NT2/D1 (cell line): Measurements from ENCODE around the gene DOK6.

Experiments used
- DNase-seq: peaks from one replicate; pipeline ENCODE4 v3.0.0-alpha.2; 2011; ENCODE audit warnings: low read depth, low spot score
- H3K27me3 ChIP-seq: 2 replicates; pipeline ENCODE4 v1.6.0; 2011; ENCODE audit warnings: mild to moderate bottlenecking; ENCODE audit not compliant: insufficient read length, insufficient read depth
- H3K36me3 ChIP-seq: 2 replicates; pipeline ENCODE4 v1.6.1; 2011; ENCODE audit warnings: mild to moderate bottlenecking, low read length, mixed read lengths; ENCODE audit not compliant: insufficient read depth, insufficient read length
- H3K4me1 ChIP-seq: 2 replicates; pipeline ENCODE4 v1.5.1; 2011; ENCODE audit not compliant: insufficient read depth, insufficient read length
- H3K4me3 ChIP-seq: 2 replicates; pipeline ENCODE4 v1.5.1; 2011; ENCODE audit warnings: low read depth; ENCODE audit not compliant: insufficient read length
- H3K9ac ChIP-seq: 2 replicates; pipeline ENCODE4 v1.6.0; 2011; ENCODE audit warnings: low read depth; ENCODE audit not compliant: insufficient read length
- H3K9me3 ChIP-seq: 2 replicates; pipeline ENCODE4 v1.5.1; 2011; ENCODE audit warnings: mild to moderate bottlenecking, low read length; ENCODE audit not compliant: insufficient read depth
- SUZ12 ChIP-seq: IDR thresholded peaks from 2 replicates; pipeline ENCODE4 v1.6.1; 2011; ENCODE audit not compliant: insufficient read length, insufficient read depth; ENCODE audit errors: extremely low read depth
- YY1 ChIP-seq: IDR thresholded peaks from 2 replicates; pipeline ENCODE4 v1.6.1; 2011; ENCODE audit not compliant: insufficient read length, insufficient read depth
- ZNF274 ChIP-seq: IDR thresholded peaks from 2 replicates; pipeline ENCODE4 v1.6.1; 2011; ENCODE audit warnings: mild to moderate bottlenecking, low read depth, low read length

The DOK6 gene

DNA sequence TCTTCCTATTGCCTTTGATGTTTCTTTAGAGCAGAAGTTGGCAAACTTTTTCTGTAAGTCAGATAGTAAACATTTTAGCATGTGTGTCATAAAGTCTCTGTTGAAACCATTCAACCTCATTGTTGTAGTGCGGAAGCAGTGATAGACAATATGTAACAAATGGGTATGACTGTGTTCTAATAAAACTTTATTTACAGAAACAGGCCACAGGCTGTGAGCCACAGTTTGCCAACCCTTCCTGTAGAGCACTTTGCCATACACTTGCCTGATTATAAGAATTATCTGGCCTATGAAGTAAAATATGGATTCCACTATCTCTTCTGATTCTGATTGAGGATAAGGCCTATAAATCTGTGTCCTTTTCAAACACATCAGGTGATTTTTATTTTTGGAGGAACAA, 237.4 kb downstream of the DOK6 start:
- TF ChIP-seq ZNF274 = no peak
- TF ChIP-seq YY1 = no peak
- no peak for TF ChIP-seq SUZ12

DNA sequence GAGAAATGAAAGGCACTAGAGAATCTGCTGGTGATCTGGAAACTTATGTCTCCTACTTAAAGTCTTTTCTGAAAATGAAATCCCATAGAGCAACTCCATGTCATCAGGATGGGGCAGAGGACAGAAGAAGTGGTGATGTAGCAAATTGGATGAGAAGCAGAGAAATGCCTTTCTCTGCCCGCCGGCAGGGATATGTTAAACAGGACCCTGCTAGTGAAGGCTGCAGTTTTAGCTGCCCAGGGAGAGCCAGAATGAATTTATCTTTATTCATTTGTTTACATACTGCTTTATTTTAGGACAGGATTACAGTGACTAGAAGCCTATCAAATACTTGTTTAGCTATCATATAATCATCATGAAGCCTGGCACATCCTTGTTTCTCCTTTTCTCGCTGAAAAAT, 247.0 kb downstream of the DOK6 start:
- DNase-seq = no peak

More for the DNA sequence above, 237.4 kb downstream of the DOK6 start:
- Histone ChIP-seq H3K4me1 (no peaks in the 10 kb centered on the region), H3K9me3 (no peaks in the 10 kb centered on the region), H3K27me3 (no peaks in the 10 kb centered on the region), H3K9ac (no peak overlapping the region), H3K4me3 (no peak overlapping the region), H3K36me3 (no peaks in the 10 kb centered on the region)
- no peak for DNase-seq

DNA sequence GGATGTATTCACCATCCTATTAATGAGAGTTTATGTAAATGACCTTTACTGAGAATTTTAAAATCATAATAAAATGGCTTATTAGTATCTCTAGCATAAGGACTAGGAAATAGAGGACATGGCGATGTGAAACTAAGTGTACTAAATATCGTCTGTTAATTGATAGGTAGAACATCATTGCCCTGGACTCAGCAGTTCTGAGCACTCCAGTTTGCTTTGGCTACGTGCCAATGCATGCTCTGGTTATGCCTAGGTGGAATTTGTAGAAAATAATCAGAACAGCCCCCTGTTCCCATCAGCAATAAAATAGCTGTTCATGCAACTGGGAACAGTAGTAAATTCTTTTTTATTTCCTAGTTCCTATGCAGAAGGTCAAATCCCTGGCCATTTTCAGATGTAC, 247.8 kb downstream of the DOK6 start:
- no peaks in the 10 kb centered on the region for H3K27me3 ChIP-seq
- no peaks in the 10 kb centered on the region for H3K4me1 ChIP-seq
- no peaks in the 10 kb centered on the region for H3K36me3 ChIP-seq
- H3K9me3 ChIP-seq = no peaks in the 10 kb centered on the region
- no peak overlapping the region for H3K9ac ChIP-seq
- TF ChIP-seq ZNF274 = no peak
- TF ChIP-seq YY1 = no peak
- TF ChIP-seq SUZ12 = no peak
- no peak for DNase-seq
- no peak overlapping the region for H3K4me3 ChIP-seq

More for the DNA sequence above, 247.0 kb downstream of the DOK6 start:
- Histone ChIP-seq H3K9ac (no peak overlapping the region), H3K4me3 (no peak overlapping the region), H3K4me1 (no peaks in the 10 kb centered on the region), H3K36me3 (no peaks in the 10 kb centered on the region), H3K27me3 (no peaks in the 10 kb centered on the region), H3K9me3 (no peaks in the 10 kb centered on the region)
- no peak for TF ChIP-seq ZNF274
- TF ChIP-seq SUZ12 = no peak
- no peak for TF ChIP-seq YY1

DNA sequence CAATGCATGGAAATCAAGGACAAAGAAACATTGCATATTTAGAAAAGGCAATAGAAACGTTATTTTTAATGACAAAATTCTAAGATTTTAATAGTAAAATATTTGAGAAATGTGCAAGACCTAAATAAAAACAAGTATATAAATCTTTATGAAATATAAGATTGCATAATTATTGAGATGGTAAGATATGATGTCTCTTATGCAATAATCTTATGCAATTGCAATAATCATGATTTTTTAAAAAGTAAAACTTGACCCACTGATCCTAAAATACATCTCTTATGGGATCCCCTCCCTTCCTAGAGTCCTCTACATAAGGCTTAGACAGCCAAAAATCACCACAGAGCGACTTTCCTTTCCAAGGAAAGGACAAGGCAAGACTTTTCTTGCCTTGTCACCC, 249.0 kb downstream of the DOK6 start:
- H3K9ac ChIP-seq = no peak overlapping the region
- DNase-seq = no peak
- no peaks in the 10 kb centered on the region for H3K36me3 ChIP-seq
- H3K4me3 ChIP-seq = no peak overlapping the region
- H3K27me3 ChIP-seq = no peaks in the 10 kb centered on the region
- H3K9me3 ChIP-seq = no peaks in the 10 kb centered on the region
- H3K4me1 ChIP-seq = no peaks in the 10 kb centered on the region
- TF ChIP-seq SUZ12 (no peak), YY1 (no peak), ZNF274 (no peak)

DNA sequence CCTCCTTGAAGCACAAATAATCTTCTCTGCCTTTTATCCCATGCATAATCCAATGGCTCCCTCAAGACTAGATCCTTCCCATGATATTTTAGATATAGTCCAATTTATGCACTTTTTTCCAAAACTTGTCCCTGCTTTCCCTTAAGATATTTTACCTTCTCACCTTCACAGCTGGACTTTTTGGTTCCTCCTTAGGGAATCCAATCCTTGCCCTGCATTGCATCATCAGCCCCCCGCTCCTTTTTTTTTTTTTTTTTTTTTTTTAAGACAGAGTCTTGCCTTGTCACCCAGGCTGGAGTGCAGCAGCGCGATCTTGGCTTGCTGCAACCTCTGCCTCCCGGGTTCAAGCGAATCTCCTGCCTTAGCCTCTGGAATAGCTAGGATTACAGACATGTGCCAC, 250.6 kb downstream of the DOK6 start:
- H3K9ac ChIP-seq = no peak overlapping the region
- no peaks in the 10 kb centered on the region for H3K27me3 ChIP-seq
- H3K9me3 ChIP-seq = no peaks in the 10 kb centered on the region
- H3K4me3 ChIP-seq = no peak overlapping the region
- no peaks in the 10 kb centered on the region for H3K36me3 ChIP-seq
- DNase-seq = no peak
- no peaks in the 10 kb centered on the region for H3K4me1 ChIP-seq
- no peak for TF ChIP-seq ZNF274
- no peak for TF ChIP-seq SUZ12
- TF ChIP-seq YY1 = no peak

DNA sequence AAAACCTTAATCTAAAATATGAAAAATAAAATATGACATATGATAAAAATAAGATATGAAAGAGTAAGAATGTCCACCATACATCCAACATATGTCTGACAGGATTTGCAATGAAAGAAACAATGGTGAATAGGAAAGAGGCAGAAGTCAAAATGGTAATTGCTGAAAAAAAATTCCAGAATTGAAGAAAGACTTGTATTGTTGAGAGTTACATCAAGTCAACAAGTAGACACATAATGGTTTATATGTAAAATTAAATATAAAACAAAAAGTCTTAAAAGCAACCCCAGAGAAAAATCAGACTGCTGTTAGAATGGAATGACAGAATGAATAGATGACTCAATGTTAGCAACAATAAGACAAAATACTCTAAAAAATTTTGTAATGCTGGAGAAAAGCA, 255.1 kb downstream of the DOK6 start:
- TF ChIP-seq SUZ12 (no peak), YY1 (no peak), ZNF274 (no peak)
- no peak overlapping the region for H3K9ac ChIP-seq
- no peaks in the 10 kb centered on the region for H3K27me3 ChIP-seq
- no peaks in the 10 kb centered on the region for H3K4me1 ChIP-seq
- H3K4me3 ChIP-seq = no peak overlapping the region
- H3K9me3 ChIP-seq = no peaks in the 10 kb centered on the region
- DNase-seq = no peak
- no peaks in the 10 kb centered on the region for H3K36me3 ChIP-seq

DNA sequence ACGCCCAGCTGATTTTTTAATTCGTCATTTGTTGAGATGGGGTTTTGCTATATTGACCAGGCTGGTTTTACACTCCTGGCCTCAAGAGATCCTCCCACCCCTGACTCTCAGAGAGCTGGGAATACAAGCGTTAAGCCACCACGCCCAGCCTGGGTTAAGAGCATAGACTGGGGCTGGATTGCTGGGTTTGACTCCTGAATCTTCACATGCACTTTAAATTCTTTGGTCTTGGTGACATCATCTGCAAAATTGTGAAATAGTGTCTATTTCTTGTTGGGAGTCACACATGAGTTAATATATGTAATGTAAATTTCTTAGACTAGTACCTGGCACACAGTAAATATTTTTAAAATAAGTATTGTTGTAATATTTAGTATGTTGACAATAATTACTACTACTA, 257.4 kb downstream of the DOK6 start:
- no peaks in the 10 kb centered on the region for H3K36me3 ChIP-seq
- H3K4me1 ChIP-seq = no peaks in the 10 kb centered on the region
- TF ChIP-seq YY1 (no peak), SUZ12 (no peak), ZNF274 (no peak)
- no peak for DNase-seq
- no peak overlapping the region for H3K9ac ChIP-seq
- no peaks in the 10 kb centered on the region for H3K27me3 ChIP-seq
- no peak overlapping the region for H3K4me3 ChIP-seq
- H3K9me3 ChIP-seq = no peaks in the 10 kb centered on the region

DNA sequence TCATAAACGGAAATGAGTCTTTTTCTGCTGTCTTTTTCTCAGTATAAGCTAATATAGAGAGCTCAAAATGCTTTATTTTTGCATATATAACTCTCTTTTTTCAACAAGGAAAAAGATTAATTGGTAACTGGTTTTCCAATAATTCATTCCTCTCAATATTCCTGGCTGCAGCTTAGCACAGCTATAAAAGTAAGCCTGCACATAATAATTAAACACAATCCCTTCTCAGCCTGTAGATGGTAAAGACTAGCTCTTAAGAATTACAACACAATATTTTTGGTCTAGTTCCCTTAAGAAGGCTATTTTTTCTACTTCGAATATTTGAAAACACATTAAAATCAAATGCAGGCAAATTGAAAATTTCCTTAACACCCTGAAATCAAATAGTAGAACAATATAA, 258.0 kb downstream of the DOK6 start:
- Histone ChIP-seq H3K36me3 (no peaks in the 10 kb centered on the region), H3K9me3 (no peaks in the 10 kb centered on the region), H3K4me1 (no peaks in the 10 kb centered on the region), H3K9ac (no peak overlapping the region), H3K27me3 (no peaks in the 10 kb centered on the region), H3K4me3 (no peak overlapping the region)
- TF ChIP-seq ZNF274 (no peak), YY1 (no peak), SUZ12 (no peak)
- DNase-seq = no peak
